ENCODE data around the gene ELOA2. TPM values are rescaled to one million over a fixed set of nuclear protein-coding genes. Genes with fewer than 3 reads are reported as not detected.

ELOA2 gene
- polyA plus RNA-seq, 3 donors = not detected

GRCh38 chr18:47054369-47054768 is 18.9 kb upstream of the ELOA2 start:
- DNase-seq = no peak
- H3K4me1 ChIP-seq (ENCODE audit: control insufficient read depth in 1 of 2, insufficient read depth in 2 of 2, low read length in 2 of 2) = no peaks in the 10 kb centered on the region
- H3K4me3 ChIP-seq (replicated peaks in 1 of 3; ENCODE audit: low read depth in 2 of 3, low read length in 3 of 3) = no peak overlapping the region
- TF ChIP-seq, protein P1, sequence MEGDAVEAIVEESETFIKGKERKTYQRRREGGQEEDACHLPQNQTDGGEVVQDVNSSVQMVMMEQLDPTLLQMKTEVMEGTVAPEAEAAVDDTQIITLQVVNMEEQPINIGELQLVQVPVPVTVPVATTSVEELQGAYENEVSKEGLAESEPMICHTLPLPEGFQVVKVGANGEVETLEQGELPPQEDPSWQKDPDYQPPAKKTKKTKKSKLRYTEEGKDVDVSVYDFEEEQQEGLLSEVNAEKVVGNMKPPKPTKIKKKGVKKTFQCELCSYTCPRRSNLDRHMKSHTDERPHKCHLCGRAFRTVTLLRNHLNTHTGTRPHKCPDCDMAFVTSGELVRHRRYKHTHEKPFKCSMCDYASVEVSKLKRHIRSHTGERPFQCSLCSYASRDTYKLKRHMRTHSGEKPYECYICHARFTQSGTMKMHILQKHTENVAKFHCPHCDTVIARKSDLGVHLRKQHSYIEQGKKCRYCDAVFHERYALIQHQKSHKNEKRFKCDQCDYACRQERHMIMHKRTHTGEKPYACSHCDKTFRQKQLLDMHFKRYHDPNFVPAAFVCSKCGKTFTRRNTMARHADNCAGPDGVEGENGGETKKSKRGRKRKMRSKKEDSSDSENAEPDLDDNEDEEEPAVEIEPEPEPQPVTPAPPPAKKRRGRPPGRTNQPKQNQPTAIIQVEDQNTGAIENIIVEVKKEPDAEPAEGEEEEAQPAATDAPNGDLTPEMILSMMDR (IDR thresholded peaks at IDR 0.05) = no peak
- intact Hi-C loops (cut with micrococcal nuclease) = no loop called here
- H4K20me1 ChIP-seq (ENCODE audit: insufficient read depth, low read length) = no peaks in the 10 kb centered on the region
- H3K9me3 Mint-ChIP-seq = peaks cover 0 to 8% (median 0%) of the 10 kb centered on the region in 7 donors
- no peaks in the 10 kb centered on the region for H3K36me3 Mint-ChIP-seq
- H3K27me3 ChIP-seq (ENCODE audit: control insufficient read depth in 2 of 2, insufficient read depth in 2 of 2, low read length in 2 of 2) = no peaks in the 10 kb centered on the region
- no peak overlapping the region for H3K4me3 Mint-ChIP-seq
- peaks cover 0 to 6% (median 2%) of the 10 kb centered on the region in 3 donors for H3K27me3 Mint-ChIP-seq (ENCODE audit: low read depth in 3 of 3)
- no CpG with 5 or more reads among the region's 5 CpGs for WGBS (ENCODE audit: insufficient coverage)
- no peak overlapping the region for H3K9ac ChIP-seq (ENCODE audit: insufficient read depth, low read length, poor library complexity, severe bottlenecking)
- no peaks in the 10 kb centered on the region for H3K4me1 Mint-ChIP-seq
- no peak overlapping the region for H3K27ac Mint-ChIP-seq
- no peak overlapping the region for H2AFZ ChIP-seq (ENCODE audit: insufficient read depth, low read depth, low read length, poor library complexity, severe bottlenecking)
- no peak overlapping the region for H3K27ac ChIP-seq (ENCODE audit: low read depth in 1 of 2, low read length in 2 of 2)
- H3K36me3 ChIP-seq (replicated peaks in 1 of 2; ENCODE audit: control insufficient read depth in 1 of 2, insufficient read depth in 2 of 2, low read length in 2 of 2) = no peaks in the 10 kb centered on the region
- no peaks in the 10 kb centered on the region for H3K79me2 ChIP-seq (ENCODE audit: insufficient read depth, low read length)
- H3K4me2 ChIP-seq (replicated peaks; ENCODE audit: extremely low read depth, low read length, poor library complexity, severe bottlenecking) = no peak overlapping the region
- H3K9me3 ChIP-seq (replicated peaks in 1 of 2; ENCODE audit: control insufficient read depth in 1 of 2, insufficient read depth in 1 of 2, low read length in 2 of 2) = no peaks in the 10 kb centered on the region

DNA sequence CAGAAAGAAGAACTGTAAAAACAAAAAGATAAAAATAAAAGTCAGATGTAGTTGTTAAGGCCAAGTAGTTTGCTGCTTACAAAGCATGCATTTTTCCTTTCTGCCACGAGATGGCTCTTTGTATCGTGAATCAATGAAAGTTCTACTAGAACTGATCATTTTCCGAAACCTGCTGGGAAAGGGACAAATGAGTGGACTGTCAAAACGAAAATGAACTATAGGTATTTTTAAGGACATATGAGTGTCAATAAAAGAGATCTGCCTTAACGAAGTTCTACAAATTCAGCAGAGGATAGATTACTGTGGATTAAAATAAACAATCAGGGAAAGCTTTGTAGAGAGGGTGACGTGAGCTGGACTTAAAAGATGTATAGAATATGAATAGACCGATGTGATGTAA is 15.0 kb upstream of the ELOA2 start:
- Histone ChIP-seq H3K4me1 (ENCODE audit: control insufficient read depth in 1 of 2, insufficient read depth in 2 of 2, low read length in 2 of 2) (no peaks in the 10 kb centered on the region), H3K27me3 (ENCODE audit: control insufficient read depth in 2 of 2, insufficient read depth in 2 of 2, low read length in 2 of 2) (no peaks in the 10 kb centered on the region), H3K27ac (ENCODE audit: low read depth in 1 of 2, low read length in 2 of 2) (no peak overlapping the region), H3K9ac (ENCODE audit: insufficient read depth, low read length, poor library complexity, severe bottlenecking) (no peak overlapping the region), H2AFZ (ENCODE audit: insufficient read depth, low read depth, low read length, poor library complexity, severe bottlenecking) (no peak overlapping the region), H3K36me3 (replicated peaks in 1 of 2; ENCODE audit: control insufficient read depth in 1 of 2, insufficient read depth in 2 of 2, low read length in 2 of 2) (no peaks in the 10 kb centered on the region), H4K20me1 (ENCODE audit: insufficient read depth, low read length) (no peaks in the 10 kb centered on the region), H3K4me2 (replicated peaks; ENCODE audit: extremely low read depth, low read length, poor library complexity, severe bottlenecking) (no peak overlapping the region), H3K79me2 (ENCODE audit: insufficient read depth, low read length) (no peaks in the 10 kb centered on the region), H3K9me3 (replicated peaks in 1 of 2; ENCODE audit: control insufficient read depth in 1 of 2, insufficient read depth in 1 of 2, low read length in 2 of 2) (no peaks in the 10 kb centered on the region), H3K4me3 (replicated peaks in 1 of 3; ENCODE audit: low read depth in 2 of 3, low read length in 3 of 3) (no peak overlapping the region)
- Mint-ChIP-seq H3K27me3 (ENCODE audit: low read depth in 3 of 3) (peaks cover 0 to 2% (median 2%) of the 10 kb centered on the region in 3 donors), H3K9me3 (no peaks in the 10 kb centered on the region), H3K36me3 (no peaks in the 10 kb centered on the region), H3K27ac (no peak overlapping the region), H3K4me1 (no peaks in the 10 kb centered on the region), H3K4me3 (no peak overlapping the region)
- 80% methylated on average over 3 of the region's 7 CpGs for WGBS (ENCODE audit: insufficient coverage)
- TF ChIP-seq, protein P1 (IDR thresholded peaks at IDR 0.05) = peak; percentile 50
- peak in 1 of 3 donors; percentile 3 for DNase-seq
- intact Hi-C loops (cut with micrococcal nuclease) = no loop called here
